HG02884 (cell line): ENCODE results near the gene PHF2.

ENCODE experiments used
- ATAC-seq: cut with Tn5 transposase; IDR thresholded peaks from one replicate; pipeline ENCODE4 v1.9.1; 2021; ENCODE audit warnings: mild to moderate bottlenecking, moderate library complexity; ENCODE audit not compliant: unreplicated experiment

PHF2 gene

DNA sequence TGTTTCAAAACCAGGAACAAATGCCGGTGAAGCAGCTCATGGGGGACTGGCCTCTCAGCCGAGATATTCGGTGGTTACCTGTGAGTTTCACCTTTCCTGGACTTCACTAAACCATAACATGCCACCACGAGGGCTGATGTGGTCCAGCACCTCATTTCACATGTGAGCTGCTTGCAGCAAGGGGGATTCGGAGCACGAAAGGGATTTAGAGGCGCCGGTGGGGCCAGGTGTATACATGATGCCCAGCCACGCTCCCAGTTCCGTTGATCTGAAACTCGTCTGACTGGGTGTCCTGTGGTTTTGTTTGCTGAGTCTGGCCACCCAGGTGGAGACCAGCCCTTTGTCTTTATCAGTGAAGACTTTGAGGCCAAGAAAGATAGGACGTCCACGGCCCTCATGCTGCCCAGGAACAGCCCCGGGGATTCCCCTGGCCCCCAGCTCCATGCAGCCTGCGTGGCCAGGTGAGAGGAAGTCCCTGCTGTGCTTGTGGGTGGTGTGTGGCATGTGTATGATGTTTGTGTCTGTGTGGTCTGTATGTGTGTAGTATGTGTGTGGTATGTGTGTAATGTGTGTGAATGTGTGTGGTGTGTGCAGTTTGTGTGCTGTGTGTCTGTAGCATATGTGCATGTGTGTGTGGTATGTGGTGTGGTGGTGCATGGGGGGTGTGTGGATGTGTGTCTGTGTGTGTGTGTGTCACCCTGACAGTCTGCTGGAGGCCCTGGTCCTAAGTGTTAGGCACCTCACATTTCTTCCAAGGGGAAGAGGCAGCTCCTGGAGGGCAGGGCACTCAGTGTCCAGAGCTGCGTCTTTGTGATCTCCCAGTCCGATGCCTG lies 23.4 kb downstream of the PHF2 start:
- ATAC-seq: no peak

- no peak for ATAC-seq
Measured at GRCh38 chr9:93600504-93600903, 24.1 kb downstream of the PHF2 start.

DNA sequence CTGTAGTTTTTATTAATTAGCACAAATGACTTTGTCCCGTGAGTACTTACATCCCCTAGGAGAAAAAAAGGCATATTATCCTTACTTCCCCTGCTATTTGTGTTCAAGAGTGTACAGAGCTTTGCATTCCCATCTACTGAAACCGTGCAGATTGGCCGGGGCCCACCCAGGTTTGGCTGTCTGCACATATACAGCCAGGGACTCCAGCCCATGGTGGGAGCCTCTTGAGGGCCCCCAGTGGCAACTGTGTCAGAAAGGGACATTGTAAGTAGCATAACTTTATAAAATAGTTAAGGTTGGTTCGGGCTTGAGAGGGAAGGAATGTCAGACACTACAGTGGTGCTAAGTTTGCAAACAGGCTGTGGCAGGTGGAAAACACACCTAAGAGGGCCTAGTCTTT lies 24.7 kb downstream of the PHF2 start:
- ATAC-seq: no peak

GRCh38 chr9:93601666-93602065 lies 25.3 kb downstream of the PHF2 start:
- ATAC-seq: no peak

GRCh38 chr9:93603011-93603410 lies 26.6 kb downstream of the PHF2 start:
- no peak for ATAC-seq

DNA sequence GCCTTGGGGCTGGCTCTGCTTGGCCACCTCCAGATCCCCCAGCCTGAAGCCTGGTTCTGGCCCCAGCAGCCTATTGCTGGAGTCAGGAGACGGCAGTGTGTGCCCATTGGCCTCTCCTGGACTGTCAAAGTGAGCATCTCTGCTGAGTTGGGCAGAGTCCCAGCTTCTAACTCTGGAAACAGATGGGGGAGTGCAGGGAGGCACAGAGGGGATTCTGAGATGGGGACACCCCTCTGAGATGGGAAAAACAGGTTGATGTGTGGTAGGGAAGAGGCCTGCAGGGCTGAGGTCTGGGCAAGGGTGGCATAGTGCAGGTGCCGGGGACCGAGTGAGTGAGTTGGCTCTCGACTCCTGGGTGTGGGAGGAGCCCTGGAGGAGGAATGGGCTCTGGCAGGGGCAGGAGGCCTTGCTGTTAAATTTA lies 27.5 kb downstream of the PHF2 start:
- ATAC-seq: no peak

GRCh38 chr9:93606187-93606586 lies 29.8 kb downstream of the PHF2 start:
- no peak for ATAC-seq

- no peak for ATAC-seq
Measured at GRCh38 chr9:93610206-93610605, 33.8 kb downstream of the PHF2 start.

DNA sequence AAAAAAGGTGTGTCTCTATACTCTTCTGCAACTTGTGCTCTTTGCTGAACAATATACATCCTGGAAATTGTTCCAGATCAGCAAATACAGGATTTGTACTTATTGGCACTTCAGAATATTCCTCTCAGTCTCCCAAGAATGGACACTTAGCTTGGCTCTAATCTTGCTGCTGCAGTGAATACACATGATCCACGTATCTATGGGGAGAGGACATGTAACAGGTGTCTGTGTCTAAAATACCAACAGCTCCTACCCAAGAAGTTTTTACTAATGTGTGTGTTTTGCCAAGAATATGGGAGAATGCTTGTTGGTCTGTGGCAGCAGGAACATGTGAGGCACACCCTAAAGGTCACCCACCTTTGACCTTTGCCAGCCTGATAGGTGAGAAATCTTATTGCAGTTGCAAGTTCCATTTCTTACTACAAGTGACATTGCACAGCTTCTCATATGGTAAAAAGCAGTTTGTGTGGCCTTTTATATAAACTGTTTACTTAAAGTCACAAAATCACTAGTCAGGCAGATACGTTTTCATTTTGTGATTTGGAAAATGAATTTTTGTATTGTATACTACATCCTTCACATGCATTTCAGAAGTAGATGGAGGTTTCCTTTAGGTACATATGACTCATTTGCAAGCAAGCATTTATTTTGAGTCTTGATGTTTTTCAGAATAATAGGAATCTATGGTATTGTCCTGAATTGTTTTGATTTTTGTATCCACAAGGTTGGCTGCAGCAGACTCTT lies 35.8 kb downstream of the PHF2 start:
- ATAC-seq: peak; percentile 35

DNA sequence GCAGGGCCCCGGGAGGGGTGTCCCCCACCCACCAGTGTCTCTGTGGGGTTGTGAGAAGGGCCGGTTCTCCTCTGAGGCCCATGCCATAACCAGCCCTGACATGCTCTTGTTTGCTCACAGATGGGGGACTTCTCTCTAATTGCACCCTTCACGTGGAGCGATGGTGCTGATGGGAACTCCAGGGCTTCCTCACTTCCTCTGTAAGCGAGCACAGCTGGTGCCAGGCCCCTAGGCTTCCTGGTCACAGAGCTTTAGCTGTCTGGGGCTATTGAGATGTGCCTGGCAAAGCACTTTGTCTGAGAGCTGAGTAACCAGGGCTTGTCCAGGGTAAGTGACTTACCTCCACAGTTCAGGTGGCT lies 36.4 kb downstream of the PHF2 start:
- peak; percentile 55 for ATAC-seq

- ATAC-seq: no peak
Measured at GRCh38 chr9:93613174-93613573, 36.8 kb downstream of the PHF2 start.

DNA sequence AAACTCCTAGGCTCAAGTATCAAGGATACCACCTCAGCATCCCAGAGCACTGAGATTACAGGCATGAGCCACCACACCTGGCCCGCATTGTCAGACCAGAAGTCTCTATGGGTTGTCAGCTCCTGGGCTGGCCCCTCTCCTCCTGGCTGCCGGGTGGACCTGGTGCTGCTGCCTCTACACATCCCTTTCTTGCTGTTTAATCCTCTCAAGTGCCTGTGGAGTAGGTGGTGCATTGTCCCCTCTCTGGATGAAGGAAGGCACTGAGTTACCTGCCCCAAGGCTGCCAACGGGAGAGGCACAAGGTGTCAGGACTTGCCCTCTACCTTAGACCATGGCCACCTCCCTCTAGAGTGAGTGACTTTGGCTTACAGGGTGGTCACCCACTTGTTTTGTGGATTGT lies 37.4 kb downstream of the PHF2 start:
- no peak for ATAC-seq

- no peak for ATAC-seq
Measured at GRCh38 chr9:93614830-93615468, 38.6 kb downstream of the PHF2 start.

- no peak for ATAC-seq
Measured at GRCh38 chr9:93616044-93616443, 39.7 kb downstream of the PHF2 start.

DNA sequence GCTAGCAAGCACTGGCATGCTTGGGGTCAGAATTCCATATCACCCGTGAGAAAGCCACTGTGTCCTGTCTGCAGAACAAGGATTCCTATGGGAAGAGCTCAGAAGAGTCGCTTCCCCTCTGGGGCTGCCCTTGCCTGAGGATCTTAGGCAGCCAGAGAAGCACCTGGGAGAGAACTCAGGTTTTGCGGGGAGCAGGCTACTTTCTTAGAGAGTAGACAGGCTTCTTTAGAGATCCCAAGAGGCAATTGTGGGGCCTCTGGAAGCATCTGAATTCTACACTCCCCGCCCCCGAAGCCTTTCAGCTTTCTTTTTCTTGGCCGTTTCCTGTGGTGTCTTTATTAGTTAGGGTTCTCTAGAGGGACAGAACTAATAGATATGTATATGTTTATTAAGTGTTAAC lies 40.9 kb downstream of the PHF2 start:
- no peak for ATAC-seq

DNA sequence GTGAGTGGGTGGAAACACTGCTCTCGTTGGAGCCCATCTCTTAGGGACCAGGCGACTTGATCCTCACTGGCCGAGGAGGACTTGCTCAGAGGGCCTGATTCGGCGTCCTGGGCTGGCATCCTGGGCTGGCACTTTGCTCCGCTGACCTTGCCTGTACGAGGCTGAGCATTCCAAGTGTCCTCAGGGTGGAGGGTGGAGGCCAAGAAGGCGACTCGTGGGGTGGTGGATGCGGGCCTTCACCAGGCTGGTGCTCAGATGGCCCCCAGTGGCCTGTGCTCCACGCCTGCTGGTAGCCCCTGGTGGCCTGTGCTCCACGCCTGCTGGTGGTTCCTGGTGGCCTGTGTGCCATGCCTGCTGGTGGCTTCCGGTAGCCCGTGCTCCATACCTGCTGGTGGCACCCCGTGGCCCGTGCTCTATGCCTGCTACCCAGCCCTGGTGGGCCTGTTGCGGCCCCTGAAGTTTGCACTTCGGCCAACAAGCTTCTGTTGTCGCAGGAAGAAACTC lies 42.9 kb downstream of the PHF2 start:
- ATAC-seq: no peak

DNA sequence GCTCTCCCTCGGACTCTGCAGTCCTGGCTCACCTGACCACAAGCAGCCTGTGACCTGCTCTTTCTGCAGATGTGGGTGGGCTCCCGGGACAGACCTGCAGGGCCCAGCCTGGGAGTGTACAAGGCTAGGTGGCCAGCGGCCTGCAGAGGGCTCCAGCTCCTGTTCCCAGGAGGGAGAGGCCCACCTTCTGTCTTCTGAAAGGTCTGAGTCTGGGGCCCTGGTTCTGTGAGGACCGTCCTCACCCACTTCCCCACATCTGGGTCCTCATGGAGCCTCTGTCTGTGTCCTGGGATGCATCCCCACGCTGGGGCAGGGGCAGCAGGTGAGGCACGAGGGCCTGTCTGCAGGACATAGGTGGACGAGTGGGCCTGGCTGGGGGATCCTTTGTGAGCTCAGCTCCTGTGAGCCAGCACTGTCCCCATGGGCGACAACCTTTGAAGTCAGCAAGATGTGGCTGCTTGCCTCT lies 43.7 kb downstream of the PHF2 start:
- ATAC-seq: no peak

- no peak for ATAC-seq
Measured at GRCh38 chr9:93620881-93621820, 44.8 kb downstream of the PHF2 start.

- ATAC-seq: no peak
Measured at GRCh38 chr9:93621922-93622321, 45.5 kb downstream of the PHF2 start.

- ATAC-seq: no peak
Measured at GRCh38 chr9:93622691-93623090, 46.3 kb downstream of the PHF2 start.
